Nephron progenitor cell (in vitro differentiated cells): Measurements from ENCODE around the gene LYZL4.

ENCODE experiments used
- DNase-seq: peaks from one replicate; pipeline ENCODE4 v3.0.0; 2021
- H3K27ac Mint-ChIP-seq: 2 replicates; pipeline ENCODE4 v1.8.0; 2021; ENCODE audit warnings: mild to moderate bottlenecking, moderate library complexity, mixed read lengths
- H3K27me3 Mint-ChIP-seq: 2 replicates; pipeline ENCODE4 v1.8.0; 2021; ENCODE audit warnings: mild to moderate bottlenecking, low read depth, mixed read lengths; ENCODE audit not compliant: poor library complexity
- H3K36me3 Mint-ChIP-seq: 2 replicates; pipeline ENCODE4 v1.8.0; 2021; ENCODE audit warnings: low read depth, mixed read lengths
- H3K4me1 Mint-ChIP-seq: 2 replicates; pipeline ENCODE4 v1.8.0; 2021; ENCODE audit warnings: mixed read lengths
- H3K4me3 Mint-ChIP-seq: 2 replicates; pipeline ENCODE4 v1.8.0; 2021; ENCODE audit warnings: mild to moderate bottlenecking, moderate library complexity, mixed read lengths
- H3K9me3 Mint-ChIP-seq: 2 replicates; pipeline ENCODE4 v1.8.0; 2021; ENCODE audit warnings: mild to moderate bottlenecking, moderate library complexity, mixed read lengths
- TF ChIP-seq, protein P1 (sequence below): fragments of 200-600 bp; sonication (generic); IDR thresholded peaks from 2 replicates; pipeline ENCODE4 v1.5.0; 2021; ENCODE audit warnings: antibody characterized with exemption

Gene LYZL4

GRCh38 chr3:42410370-42411131 is at the start of gene LYZL4:
TSS of gene LYZL4 (minus strand) at chr3:42410610. CDS start at chr3:42407251, 3,359 bp downstream.
- Mint-ChIP-seq H3K36me3 (no peaks in the 10 kb centered on the region), H3K27me3 (peaks cover 12% of the 10 kb centered on the region), H3K4me3 (no peak within 1 kb of the TSS), H3K27ac (no peak within 1 kb of the TSS), H3K4me1 (no peaks in the 10 kb centered on the region), H3K9me3 (no peaks in the 10 kb centered on the region)
- DNase-seq = no peak
- TF ChIP-seq, protein P1, sequence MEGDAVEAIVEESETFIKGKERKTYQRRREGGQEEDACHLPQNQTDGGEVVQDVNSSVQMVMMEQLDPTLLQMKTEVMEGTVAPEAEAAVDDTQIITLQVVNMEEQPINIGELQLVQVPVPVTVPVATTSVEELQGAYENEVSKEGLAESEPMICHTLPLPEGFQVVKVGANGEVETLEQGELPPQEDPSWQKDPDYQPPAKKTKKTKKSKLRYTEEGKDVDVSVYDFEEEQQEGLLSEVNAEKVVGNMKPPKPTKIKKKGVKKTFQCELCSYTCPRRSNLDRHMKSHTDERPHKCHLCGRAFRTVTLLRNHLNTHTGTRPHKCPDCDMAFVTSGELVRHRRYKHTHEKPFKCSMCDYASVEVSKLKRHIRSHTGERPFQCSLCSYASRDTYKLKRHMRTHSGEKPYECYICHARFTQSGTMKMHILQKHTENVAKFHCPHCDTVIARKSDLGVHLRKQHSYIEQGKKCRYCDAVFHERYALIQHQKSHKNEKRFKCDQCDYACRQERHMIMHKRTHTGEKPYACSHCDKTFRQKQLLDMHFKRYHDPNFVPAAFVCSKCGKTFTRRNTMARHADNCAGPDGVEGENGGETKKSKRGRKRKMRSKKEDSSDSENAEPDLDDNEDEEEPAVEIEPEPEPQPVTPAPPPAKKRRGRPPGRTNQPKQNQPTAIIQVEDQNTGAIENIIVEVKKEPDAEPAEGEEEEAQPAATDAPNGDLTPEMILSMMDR = no peak

DNA sequence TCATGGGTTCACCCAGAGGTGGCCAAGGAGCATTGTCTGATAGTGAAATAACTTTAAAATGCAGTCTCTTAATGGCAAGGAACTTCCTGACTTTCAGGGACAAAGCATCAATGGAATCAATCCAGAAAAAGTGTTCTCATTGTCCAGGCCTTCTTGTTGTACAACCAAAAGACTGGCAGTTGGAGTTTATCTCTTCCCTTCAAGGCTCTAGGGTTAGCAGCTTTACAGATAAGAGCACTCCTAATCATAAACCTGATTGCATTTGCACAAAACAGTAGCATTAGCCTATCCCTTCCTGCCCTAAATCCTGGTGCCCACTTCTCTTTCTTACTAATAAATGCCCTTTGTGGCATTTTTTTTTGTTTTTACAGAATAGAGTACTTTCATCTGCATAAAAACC is 48.7 kb upstream of the LYZL4 start:
- no peak overlapping the region for H3K27ac Mint-ChIP-seq
- H3K4me1 Mint-ChIP-seq = peaks cover 10% of the 10 kb centered on the region
- no peaks in the 10 kb centered on the region for H3K27me3 Mint-ChIP-seq
- no peak overlapping the region for H3K4me3 Mint-ChIP-seq
- TF ChIP-seq, protein P1 = no peak
- peaks cover 2% of the 10 kb centered on the region for H3K9me3 Mint-ChIP-seq
- H3K36me3 Mint-ChIP-seq = no peaks in the 10 kb centered on the region
- no peak for DNase-seq

DNA sequence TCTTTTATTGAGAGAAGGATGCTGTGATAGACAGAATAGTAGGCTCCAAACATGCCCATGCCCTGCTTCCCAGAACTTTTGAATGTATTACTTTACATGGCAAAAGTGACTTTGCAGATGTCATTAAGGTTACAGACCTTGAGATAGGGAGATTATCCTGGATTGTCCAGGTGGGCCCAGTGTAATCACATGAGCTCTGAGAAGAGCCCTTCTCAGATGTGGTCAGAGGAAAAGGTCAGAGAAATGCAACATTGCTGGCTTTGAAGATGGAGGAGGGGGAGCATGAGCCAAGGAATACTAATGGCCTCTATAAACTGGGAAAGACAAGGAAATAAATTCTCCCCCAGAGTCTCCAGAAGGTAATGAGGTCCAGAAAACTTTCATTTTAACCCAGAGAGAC is 45.8 kb upstream of the LYZL4 start:
- DNase-seq = no peak
- TF ChIP-seq, protein P1 = no peak
- H3K9me3 Mint-ChIP-seq = peaks cover 7% of the 10 kb centered on the region
- H3K4me1 Mint-ChIP-seq = peaks cover 10% of the 10 kb centered on the region
- no peaks in the 10 kb centered on the region for H3K36me3 Mint-ChIP-seq
- H3K27ac Mint-ChIP-seq = no peak overlapping the region
- no peaks in the 10 kb centered on the region for H3K27me3 Mint-ChIP-seq
- no peak overlapping the region for H3K4me3 Mint-ChIP-seq

GRCh38 chr3:42451546-42452230 is 41.3 kb upstream of the LYZL4 start:
- Mint-ChIP-seq H3K36me3 (no peaks in the 10 kb centered on the region), H3K27ac (no peak overlapping the region), H3K4me3 (no peak overlapping the region), H3K4me1 (peaks cover 7% of the 10 kb centered on the region), H3K27me3 (no peaks in the 10 kb centered on the region), H3K9me3 (peaks cover 7% of the 10 kb centered on the region)
- DNase-seq = no peak
- TF ChIP-seq, protein P1 = no peak

DNA sequence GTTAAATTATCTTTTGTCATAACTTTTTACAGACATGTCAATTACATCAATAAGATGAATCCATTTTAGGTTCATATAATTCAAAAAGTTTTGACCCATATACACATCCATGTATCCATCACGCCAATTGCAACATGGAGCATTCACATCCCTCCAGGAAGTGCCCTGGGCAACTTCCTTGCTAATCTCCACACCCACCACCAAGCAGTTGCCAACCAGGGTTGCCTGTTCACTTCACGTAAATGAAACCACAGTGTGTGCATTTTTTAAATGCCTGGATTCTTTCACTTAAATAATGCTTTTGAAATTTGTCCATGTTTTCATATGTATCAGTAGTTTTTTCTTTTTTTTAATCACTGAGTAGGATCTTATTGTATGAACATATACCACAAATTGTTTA is 40.7 kb upstream of the LYZL4 start:
- H3K4me3 Mint-ChIP-seq = no peak overlapping the region
- H3K27me3 Mint-ChIP-seq = no peaks in the 10 kb centered on the region
- H3K4me1 Mint-ChIP-seq = peaks cover 2% of the 10 kb centered on the region
- no peaks in the 10 kb centered on the region for H3K36me3 Mint-ChIP-seq
- peaks cover 7% of the 10 kb centered on the region for H3K9me3 Mint-ChIP-seq
- TF ChIP-seq, protein P1 = no peak
- DNase-seq = no peak
- no peak overlapping the region for H3K27ac Mint-ChIP-seq
